H9 (cell line): ENCODE results near the gene MFSD12. TPM values are rescaled to one million over a fixed set of nuclear protein-coding genes. Genes with fewer than 3 reads are reported as not detected.
"Not testable (repeated sequence)": the region's sequence is repeated elsewhere in the genome, so short reads cannot be mapped to it uniquely, and the experiment has no call there.

Source experiments
- DNase-seq: peaks from one replicate; pipeline ENCODE4 v3.0.0-alpha.2; 2017
- H2AFZ ChIP-seq: one replicate; pipeline ENCODE4 v1.6.1; 2013; ENCODE audit warnings: mild to moderate bottlenecking, low read length, control low read depth, moderate library complexity
- H2AK5ac ChIP-seq: 2 replicates; pipeline ENCODE4 v1.6.1; 2013; ENCODE audit warnings: low read length, control low read depth, mixed read lengths; ENCODE audit not compliant: insufficient read length
- H2BK120ac ChIP-seq: one replicate; pipeline ENCODE4 v1.6.1; 2013; ENCODE audit warnings: low read depth, mild to moderate bottlenecking, low read length, control low read depth, inconsistent platforms; ENCODE audit not compliant: poor library complexity, severe bottlenecking
- H2BK12ac ChIP-seq: 2 replicates; pipeline ENCODE4 v1.6.1; 2013; ENCODE audit warnings: low read length, control low read depth, mixed read lengths, low read depth; ENCODE audit not compliant: insufficient read length
- H2BK15ac ChIP-seq: 2 replicates; pipeline ENCODE4 v1.6.1; 2013; ENCODE audit warnings: low read depth, low read length, control low read depth
- H2BK20ac ChIP-seq: one replicate; pipeline ENCODE4 v1.6.1; 2013; ENCODE audit warnings: low read depth, mild to moderate bottlenecking, low read length, control low read depth, inconsistent platforms; ENCODE audit not compliant: poor library complexity, severe bottlenecking
- H2BK5ac ChIP-seq: 2 replicates; pipeline ENCODE4 v1.6.1; 2013; ENCODE audit warnings: low read length, control low read depth, mixed read lengths; ENCODE audit not compliant: insufficient read length
- H3K14ac ChIP-seq: 2 replicates; pipeline ENCODE4 v1.6.1; 2013; ENCODE audit warnings: low read length, control low read depth; ENCODE audit not compliant: insufficient read depth
- H3K18ac ChIP-seq: 2 replicates; pipeline ENCODE4 v1.6.1; 2013; ENCODE audit warnings: low read depth, mild to moderate bottlenecking, mixed read lengths, low read length, control low read depth; ENCODE audit not compliant: insufficient read length
- H3K23ac ChIP-seq: 2 replicates; pipeline ENCODE4 v1.6.1; 2013; ENCODE audit warnings: low read length, control low read depth, mixed read lengths, low read depth; ENCODE audit not compliant: insufficient read length
- H3K23me2 ChIP-seq: 2 replicates; pipeline ENCODE4 v1.6.1; 2013; ENCODE audit warnings: low read depth, mild to moderate bottlenecking, mixed read lengths, low read length, control low read depth; ENCODE audit not compliant: insufficient read length, poor library complexity, severe bottlenecking
- H3K27ac ChIP-seq: 2 replicates; pipeline ENCODE4 v1.5.1; 2013; ENCODE audit warnings: low read length, control low read depth, mixed read lengths, low read depth; ENCODE audit not compliant: insufficient read length
- H3K27me3 ChIP-seq: 2 replicates; pipeline ENCODE4 v1.6.1; 2013; ENCODE audit warnings: low read length, control low read depth, inconsistent platforms; ENCODE audit not compliant: insufficient read depth
- H3K4ac ChIP-seq: 2 replicates; pipeline ENCODE4 v1.6.1; 2013; ENCODE audit warnings: low read depth, mild to moderate bottlenecking, control low read depth, inconsistent platforms, low read length, moderate library complexity
- H3K4me1 ChIP-seq: 2 replicates; pipeline ENCODE4 v1.6.1; 2013; ENCODE audit warnings: low read length, control low read depth, inconsistent platforms; ENCODE audit not compliant: insufficient read depth
- H3K4me2 ChIP-seq: 2 replicates; pipeline ENCODE4 v1.6.1; 2013; ENCODE audit warnings: low read length, control low read depth, mixed read lengths; ENCODE audit not compliant: insufficient read length, insufficient read depth
- H3K56ac ChIP-seq: 2 replicates; pipeline ENCODE4 v1.6.1; 2013; ENCODE audit warnings: low read depth, mild to moderate bottlenecking, mixed read lengths, low read length, control low read depth; ENCODE audit not compliant: insufficient read length
- H3K79me1 ChIP-seq: 2 replicates; pipeline ENCODE4 v1.6.1; 2013; ENCODE audit warnings: low read depth, mild to moderate bottlenecking, moderate library complexity, low read length, control low read depth, inconsistent platforms; ENCODE audit not compliant: insufficient read depth, poor library complexity, severe bottlenecking
- H3K79me2 ChIP-seq: 2 replicates; pipeline ENCODE4 v1.6.1; 2013; ENCODE audit warnings: low read length, control low read depth, inconsistent platforms; ENCODE audit not compliant: insufficient read depth
- H3K9ac ChIP-seq: 2 replicates; pipeline ENCODE4 v1.6.1; 2013; ENCODE audit warnings: low read length, control low read depth, mixed read lengths; ENCODE audit not compliant: insufficient read length; ENCODE audit errors: extremely low read depth
- H3K9me3 ChIP-seq: one replicate; pipeline ENCODE4 v1.6.1; 2013; ENCODE audit warnings: low read depth, low read length, inconsistent platforms; ENCODE audit not compliant: control insufficient read depth
- H3T11ph ChIP-seq: one replicate; pipeline ENCODE4 v1.6.1; 2013; ENCODE audit warnings: mild to moderate bottlenecking, low read length, control low read depth, inconsistent platforms
- H4K20me1 ChIP-seq: one replicate; pipeline ENCODE4 v1.6.1; 2013; ENCODE audit not compliant: control insufficient read depth, insufficient read length, insufficient read depth
- H4K5ac ChIP-seq: 2 replicates; pipeline ENCODE4 v1.6.1; 2013; ENCODE audit warnings: low read depth, mild to moderate bottlenecking, mixed read lengths, low read length, control low read depth; ENCODE audit not compliant: insufficient read length
- H4K8ac ChIP-seq: replicated peaks from 2 replicates; pipeline ENCODE4 v1.6.1; 2013; ENCODE audit warnings: low read length, control low read depth, mixed read lengths, low read depth; ENCODE audit not compliant: insufficient read length
- H4K91ac ChIP-seq: 2 replicates; pipeline ENCODE4 v1.6.1; 2013; ENCODE audit warnings: low read depth, mild to moderate bottlenecking, moderate library complexity, mixed read lengths, low read length, control low read depth; ENCODE audit not compliant: insufficient read length
- H3K27ac Mint-ChIP-seq, 3 experiments: 2 replicates in 2 of 3; 3 replicates in 1 of 3; pipeline ENCODE4 v1.8.0; 2020 to 2021; ENCODE audit warnings: mixed read lengths in 3 of 3, mild to moderate bottlenecking in 1 of 3, moderate library complexity in 1 of 3
- H3K27me3 Mint-ChIP-seq: 2 replicates; pipeline ENCODE4 v1.8.0; 2021; ENCODE audit warnings: low read depth, mild to moderate bottlenecking, moderate library complexity, mixed read lengths
- H3K36me3 Mint-ChIP-seq, 3 experiments: 2 replicates in 2 of 3; 3 replicates in 1 of 3; pipeline ENCODE4 v1.8.0; 2020 to 2021; ENCODE audit warnings: low read depth in 3 of 3, mixed read lengths in 3 of 3; ENCODE audit not compliant: insufficient read depth in 1 of 3
- H3K4me1 Mint-ChIP-seq, 2 experiments: 2 replicates each; pipeline ENCODE4 v1.8.0; 2020; ENCODE audit warnings: mixed read lengths in 2 of 2
- H3K4me3 Mint-ChIP-seq, 2 experiments: 2 replicates in 1 of 2; 3 replicates in 1 of 2; pipeline ENCODE4 v1.8.0; 2020 to 2021; ENCODE audit warnings: mild to moderate bottlenecking in 2 of 2, mixed read lengths in 2 of 2, moderate library complexity in 1 of 2
- H3K9me3 Mint-ChIP-seq, 2 experiments: 2 replicates in 1 of 2; 3 replicates in 1 of 2; pipeline ENCODE4 v1.8.0; 2020; ENCODE audit warnings: mild to moderate bottlenecking in 2 of 2, mixed read lengths in 2 of 2, moderate library complexity in 1 of 2
- WGBS: extraction: QIAGEN DNeasy Blood & Tissue Kit; methylation state at CpG from one replicate; pipeline ENCODE4 v1.1.7; 2013; ENCODE audit warnings: missing lambda C conversion rate, low lambda C conversion rate, mixed read lengths; ENCODE audit not compliant: insufficient read length; ENCODE audit errors: extremely low coverage; 5-methylcytosine and 5-hydroxymethylcytosine counted together
- total RNA-seq: library from RNA; stranded (reverse); gene quantifications from 2 replicates; pipeline ENCODE4 v1.2.1, GENCODE V29; 2021
- TF ChIP-seq, protein P1 (sequence below): fragments of 200-600 bp; sonication (generic); conservative IDR thresholded peaks from 3 replicates; pipeline ENCODE4 v1.8.0; 2021; ENCODE audit warnings: antibody characterized with exemption, mild to moderate bottlenecking

MFSD12 gene
- total RNA-seq, 1 experiment from 2014 or later = 58.8 TPM

DNA sequence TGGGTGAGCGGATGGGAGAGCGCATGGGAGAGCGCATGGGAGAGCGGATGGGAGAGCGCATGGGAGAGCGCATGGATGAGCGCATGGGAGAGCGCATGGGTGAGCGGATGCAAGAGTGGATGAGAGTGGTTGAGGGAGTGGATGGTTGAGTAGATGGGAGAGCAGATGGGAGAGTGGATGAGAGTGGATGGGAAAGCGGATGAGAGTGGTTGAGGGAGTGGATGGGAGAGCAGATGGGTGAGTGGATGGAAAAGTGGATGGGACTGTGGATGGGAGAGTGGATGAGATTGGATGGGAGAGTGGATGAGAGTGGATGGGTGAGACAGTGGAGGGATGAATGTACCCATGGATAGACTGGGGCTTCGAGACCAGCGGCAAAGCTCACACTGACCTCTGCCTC is 27.0 kb downstream of the MFSD12 start:
- H3K27ac Mint-ChIP-seq = no peak overlapping the region
- Histone ChIP-seq H3K23me2 (no peaks in the 10 kb centered on the region), H3K79me1 (no peaks in the 10 kb centered on the region), H4K91ac (no peak overlapping the region), H3K4me1 (no peaks in the 10 kb centered on the region), H3K27me3 (no peaks in the 10 kb centered on the region), H4K8ac (no peak overlapping the region), H3K27ac (no peak overlapping the region), H2BK12ac (no peak overlapping the region), H3K18ac (no peak overlapping the region), H2AFZ (no peak overlapping the region), H2BK20ac (no peak overlapping the region), H4K5ac (no peak overlapping the region), H3K79me2 (no peaks in the 10 kb centered on the region), H2BK15ac (no peak overlapping the region), H3K4ac (no peak overlapping the region), H3K9ac (no peak overlapping the region), H4K20me1 (no peaks in the 10 kb centered on the region), H3K23ac (no peak overlapping the region), H2BK120ac (no peak overlapping the region), H3K9me3 (no peaks in the 10 kb centered on the region), H3K14ac (no peak overlapping the region), H3T11ph (no peak overlapping the region), H2BK5ac (no peak overlapping the region), H3K56ac (no peak overlapping the region), H2AK5ac (no peak overlapping the region), H3K4me2 (no peak overlapping the region)
- peaks cover 17 to 42% (median 40%) of the 10 kb centered on the region in 3 experiments; a peak in 6 of 7 replicates for H3K36me3 Mint-ChIP-seq
- no peaks in the 10 kb centered on the region for H3K9me3 Mint-ChIP-seq
- no peaks in the 10 kb centered on the region for H3K27me3 Mint-ChIP-seq
- DNase-seq = no peak
- H3K4me3 Mint-ChIP-seq = no peak overlapping the region
- H3K4me1 Mint-ChIP-seq = no peaks in the 10 kb centered on the region
- no CpG with 5 or more reads among the region's 12 CpGs for WGBS
- TF ChIP-seq, protein P1, sequence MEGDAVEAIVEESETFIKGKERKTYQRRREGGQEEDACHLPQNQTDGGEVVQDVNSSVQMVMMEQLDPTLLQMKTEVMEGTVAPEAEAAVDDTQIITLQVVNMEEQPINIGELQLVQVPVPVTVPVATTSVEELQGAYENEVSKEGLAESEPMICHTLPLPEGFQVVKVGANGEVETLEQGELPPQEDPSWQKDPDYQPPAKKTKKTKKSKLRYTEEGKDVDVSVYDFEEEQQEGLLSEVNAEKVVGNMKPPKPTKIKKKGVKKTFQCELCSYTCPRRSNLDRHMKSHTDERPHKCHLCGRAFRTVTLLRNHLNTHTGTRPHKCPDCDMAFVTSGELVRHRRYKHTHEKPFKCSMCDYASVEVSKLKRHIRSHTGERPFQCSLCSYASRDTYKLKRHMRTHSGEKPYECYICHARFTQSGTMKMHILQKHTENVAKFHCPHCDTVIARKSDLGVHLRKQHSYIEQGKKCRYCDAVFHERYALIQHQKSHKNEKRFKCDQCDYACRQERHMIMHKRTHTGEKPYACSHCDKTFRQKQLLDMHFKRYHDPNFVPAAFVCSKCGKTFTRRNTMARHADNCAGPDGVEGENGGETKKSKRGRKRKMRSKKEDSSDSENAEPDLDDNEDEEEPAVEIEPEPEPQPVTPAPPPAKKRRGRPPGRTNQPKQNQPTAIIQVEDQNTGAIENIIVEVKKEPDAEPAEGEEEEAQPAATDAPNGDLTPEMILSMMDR = no peak

DNA sequence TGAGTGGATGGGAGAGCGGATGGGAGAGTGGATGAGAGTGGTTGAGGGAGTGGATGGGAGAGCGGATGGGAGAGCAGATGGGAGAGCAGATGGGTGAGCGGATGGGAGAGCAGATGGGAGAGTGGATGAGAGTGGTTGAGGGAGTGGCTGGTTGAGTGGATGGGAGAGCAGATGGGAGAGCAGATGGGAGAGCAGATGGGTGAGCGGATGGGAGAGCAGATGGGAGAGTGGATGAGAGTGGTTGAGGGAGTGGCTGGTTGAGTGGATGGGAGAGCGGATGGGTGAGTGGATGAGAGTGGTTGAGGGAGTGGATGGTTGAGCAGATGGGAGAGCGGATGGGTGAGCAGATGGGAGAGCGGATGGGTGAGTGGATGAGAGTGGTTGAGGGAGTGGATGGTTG is 28.1 kb downstream of the MFSD12 start:
- not testable (repeated sequence) for H3T11ph ChIP-seq, H3K9me3 ChIP-seq, H4K91ac ChIP-seq, H3K4ac ChIP-seq, H3K14ac ChIP-seq, H3K9me3 Mint-ChIP-seq, H4K5ac ChIP-seq, H2BK5ac ChIP-seq, H2BK12ac ChIP-seq, H3K4me3 Mint-ChIP-seq, H3K23me2 ChIP-seq, H3K23ac ChIP-seq, H3K56ac ChIP-seq, H3K79me1 ChIP-seq, H2BK15ac ChIP-seq, H3K18ac ChIP-seq, H3K4me2 ChIP-seq, H3K27ac ChIP-seq, H3K27ac Mint-ChIP-seq, H2AFZ ChIP-seq, H4K8ac ChIP-seq, DNase-seq, H2BK120ac ChIP-seq, H3K27me3 ChIP-seq, H3K4me1 Mint-ChIP-seq, H3K79me2 ChIP-seq, H3K9ac ChIP-seq, H2AK5ac ChIP-seq, H4K20me1 ChIP-seq, H2BK20ac ChIP-seq, H3K27me3 Mint-ChIP-seq, H3K4me1 ChIP-seq
- no CpG with 5 or more reads among the region's 7 CpGs for WGBS
- H3K36me3 Mint-ChIP-seq = peaks cover 11 to 39% (median 35%) of the 10 kb centered on the region in 3 experiments; a peak in 6 of 7 replicates
